HG03565 (cell line): Measurements from ENCODE around the gene CXXC5.

Source experiments
- ATAC-seq: cut with Tn5 transposase; IDR thresholded peaks from one replicate; pipeline ENCODE4 v1.9.1; 2021; ENCODE audit warnings: mild to moderate bottlenecking, moderate library complexity; ENCODE audit not compliant: unreplicated experiment

Gene CXXC5

GRCh38 chr5:139638090-139638735, 9.9 kb upstream of the CXXC5 start:
- ATAC-seq, result no peak

DNA sequence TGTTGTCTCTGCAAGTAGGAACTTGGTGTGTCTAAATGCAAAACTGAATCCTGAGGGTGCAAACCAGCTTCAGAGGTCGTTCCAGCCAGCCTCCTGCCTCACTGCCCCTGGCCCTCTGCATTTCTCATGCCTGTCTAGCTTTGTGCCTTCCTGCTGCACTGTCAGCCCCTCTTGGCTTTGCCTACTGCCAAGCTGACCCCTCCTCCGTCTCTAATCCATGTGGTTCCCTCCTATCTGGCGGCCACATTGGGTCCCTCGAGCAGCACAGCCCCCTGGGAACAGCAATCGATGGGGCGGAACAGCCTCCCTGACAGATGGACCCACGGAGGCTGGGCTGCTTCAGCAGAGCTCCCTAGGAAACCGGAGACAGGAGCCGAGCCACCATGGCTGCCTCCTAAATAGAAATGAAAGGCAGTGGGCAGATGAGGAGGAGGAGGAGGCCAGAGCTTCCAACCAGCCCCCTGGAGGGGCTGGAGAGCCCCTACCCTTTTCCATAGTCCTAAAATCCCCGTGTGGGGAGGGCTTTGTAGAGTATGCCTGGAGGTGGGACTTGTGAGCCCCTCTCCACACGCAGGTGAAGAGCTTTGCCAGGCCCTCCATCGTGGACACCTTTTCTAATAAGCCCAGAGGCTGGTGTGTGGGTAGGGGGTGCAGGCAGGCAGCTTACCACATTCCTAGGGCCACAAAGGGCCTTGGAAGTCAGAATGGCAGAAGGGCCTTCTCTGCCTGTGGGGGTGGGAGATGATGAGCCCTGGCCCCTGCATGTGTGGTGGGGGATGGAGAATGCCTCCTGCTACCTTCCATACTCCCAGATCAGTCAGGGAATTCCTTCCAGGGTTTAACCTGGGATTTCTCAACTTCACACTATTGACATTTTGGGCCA, 9.2 kb upstream of the CXXC5 start:
- no peak for ATAC-seq

GRCh38 chr5:139639619-139640380, 8.3 kb upstream of the CXXC5 start:
- ATAC-seq, result no peak

- no peak for ATAC-seq
These were observed 7.6 kb upstream of the CXXC5 start for GRCh38 chr5:139640421-139641115.

GRCh38 chr5:139641116-139642080, 6.8 kb upstream of the CXXC5 start:
- ATAC-seq, result no peak

DNA sequence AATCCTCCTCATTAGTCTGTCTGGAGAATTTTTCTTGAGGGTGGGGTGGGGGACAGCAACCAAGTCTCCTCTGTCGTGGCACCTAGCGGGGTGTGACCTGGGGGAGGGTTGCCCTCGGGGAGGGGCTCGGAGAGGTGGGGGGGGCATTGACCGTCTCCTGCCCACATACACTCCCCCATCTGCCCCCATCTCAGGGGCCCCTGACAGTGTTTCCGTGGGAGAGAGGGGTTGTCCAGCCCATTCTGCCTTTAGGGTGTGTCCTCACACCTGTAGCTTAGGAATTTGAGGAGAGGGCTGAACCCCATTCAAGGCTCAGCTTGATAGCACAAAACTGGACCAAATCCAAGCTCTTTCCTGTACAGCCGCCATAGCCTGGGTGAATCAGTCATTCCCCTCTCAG, 5.9 kb upstream of the CXXC5 start:
- ATAC-seq, result no peak

DNA sequence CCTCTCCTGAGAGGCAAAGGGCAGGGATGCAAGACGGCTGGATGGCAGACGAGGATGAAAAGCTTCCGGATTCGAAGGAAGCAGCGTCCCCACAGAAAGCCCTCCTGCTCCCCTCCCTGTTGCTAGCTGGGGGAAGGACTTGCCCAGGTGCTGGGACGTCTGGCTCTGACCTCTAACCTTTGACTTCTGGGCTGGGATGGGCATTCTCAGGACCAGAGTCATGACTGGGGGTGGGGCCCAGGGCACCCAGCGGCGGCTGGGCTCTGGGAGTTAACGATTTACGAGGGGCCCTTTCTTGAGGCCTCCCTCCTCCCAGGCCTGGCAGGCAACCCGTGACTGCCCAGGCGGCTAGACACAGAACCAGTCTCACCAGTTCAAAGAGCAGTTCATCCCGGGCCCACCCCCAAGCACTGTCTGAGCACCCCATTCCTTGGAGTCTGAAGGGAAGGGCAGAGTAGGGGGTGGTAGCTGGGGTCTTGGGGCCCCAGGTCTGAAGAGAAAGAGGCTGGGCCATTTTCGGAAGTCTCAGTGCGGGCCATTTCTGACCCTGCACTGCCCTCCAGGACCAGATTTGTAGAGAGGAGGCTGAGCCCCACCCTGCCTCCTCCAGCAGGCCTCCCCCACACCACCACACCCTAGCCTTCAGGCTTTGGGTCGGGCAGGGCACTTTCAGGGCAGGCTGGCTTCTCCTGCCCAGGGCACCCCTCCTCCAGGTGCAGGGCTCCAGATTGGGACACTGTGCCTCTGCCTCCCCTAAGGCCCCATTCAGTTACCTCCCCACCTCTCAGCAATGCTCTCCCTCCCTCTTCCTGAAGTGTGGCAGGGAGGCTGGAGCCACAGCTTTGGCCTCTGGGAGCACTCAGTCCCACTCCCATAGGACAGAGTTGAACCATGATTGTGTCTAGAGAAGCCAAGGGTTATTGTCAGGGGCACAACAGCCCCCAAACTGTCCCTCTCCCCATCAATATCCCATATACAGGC, 5.0 kb upstream of the CXXC5 start:
- no peak for ATAC-seq

DNA sequence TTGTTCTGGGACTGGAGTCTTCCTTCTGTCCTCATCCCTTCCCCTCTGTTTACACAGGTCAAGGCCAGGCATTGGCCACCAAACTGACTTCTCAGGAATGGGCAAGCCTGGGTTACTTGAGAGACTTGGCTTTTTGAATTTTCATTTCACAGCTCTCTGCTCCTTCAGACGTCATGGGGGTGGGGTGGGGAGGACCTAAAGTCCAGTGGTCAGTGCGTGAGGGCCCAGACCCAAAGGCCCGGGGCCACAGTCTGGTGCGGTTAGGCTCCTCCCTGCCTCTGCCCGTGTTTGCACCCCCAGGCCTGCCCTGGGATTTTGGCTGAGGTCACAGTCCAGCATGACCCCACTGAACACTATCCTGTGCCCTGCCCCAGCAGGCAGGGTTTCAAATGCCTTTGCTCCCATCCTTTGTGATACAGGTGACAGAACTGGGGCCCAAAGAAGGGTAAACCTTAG, 4.1 kb upstream of the CXXC5 start:
- no peak for ATAC-seq

DNA sequence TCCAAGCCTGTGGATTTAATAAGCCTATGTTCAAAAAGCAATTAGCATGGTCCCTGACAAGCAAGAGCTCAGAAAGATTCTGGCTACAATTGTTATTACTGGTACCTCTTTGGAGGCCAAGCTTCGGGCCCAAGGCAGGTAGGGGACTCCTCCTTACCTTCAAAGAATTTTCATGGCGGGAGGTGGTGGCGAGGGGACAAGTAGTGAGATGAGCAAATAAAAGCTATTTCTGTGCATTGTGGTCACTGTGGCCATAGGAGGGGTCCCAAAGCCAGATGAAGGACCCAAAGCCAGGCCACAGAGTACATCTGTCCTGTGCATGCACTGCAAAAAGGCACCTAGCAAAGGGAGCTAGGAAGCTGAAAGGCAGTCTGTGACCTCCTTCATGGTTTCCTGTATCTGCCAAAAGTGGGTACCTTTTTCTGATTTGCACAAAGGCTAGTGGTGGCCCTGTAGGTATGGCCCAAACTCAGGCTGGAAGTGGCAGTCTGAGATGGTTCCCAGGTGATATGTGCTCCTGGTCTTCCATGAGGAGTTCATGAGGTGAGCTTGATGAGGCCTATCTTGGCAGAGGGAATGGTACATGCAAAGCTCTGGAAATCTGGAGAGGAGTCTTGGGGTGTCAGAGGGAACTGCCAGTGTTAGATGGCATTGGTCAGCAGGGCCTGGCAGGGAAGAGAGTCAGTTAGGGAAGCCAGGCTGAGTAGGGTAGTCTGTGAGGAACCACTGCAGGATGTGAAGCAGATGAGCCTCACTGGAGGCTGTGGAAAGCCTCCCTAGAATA, 3.3 kb upstream of the CXXC5 start:
- no peak for ATAC-seq

DNA sequence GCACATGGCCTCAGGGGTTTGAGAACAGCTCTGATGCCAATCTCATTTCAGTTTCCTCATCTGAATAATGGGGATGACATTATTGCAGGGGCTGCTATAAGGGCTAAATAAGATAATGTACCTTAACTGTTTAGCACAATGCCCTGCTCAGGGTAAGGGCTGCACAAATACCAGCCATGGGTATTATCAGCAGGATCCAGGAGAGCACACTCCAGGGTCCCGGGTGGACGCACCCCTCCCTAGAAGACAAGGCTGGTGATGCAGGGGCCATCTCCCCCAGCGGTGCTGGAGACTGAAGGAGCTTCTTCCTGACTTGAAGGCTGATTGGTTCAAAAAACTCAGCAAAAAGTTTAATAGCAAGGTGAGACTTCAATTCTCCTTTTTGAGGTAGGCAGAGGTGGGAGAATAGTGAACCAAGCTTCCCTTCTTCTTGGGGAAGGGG, 2.7 kb upstream of the CXXC5 start:
- no peak for ATAC-seq

DNA sequence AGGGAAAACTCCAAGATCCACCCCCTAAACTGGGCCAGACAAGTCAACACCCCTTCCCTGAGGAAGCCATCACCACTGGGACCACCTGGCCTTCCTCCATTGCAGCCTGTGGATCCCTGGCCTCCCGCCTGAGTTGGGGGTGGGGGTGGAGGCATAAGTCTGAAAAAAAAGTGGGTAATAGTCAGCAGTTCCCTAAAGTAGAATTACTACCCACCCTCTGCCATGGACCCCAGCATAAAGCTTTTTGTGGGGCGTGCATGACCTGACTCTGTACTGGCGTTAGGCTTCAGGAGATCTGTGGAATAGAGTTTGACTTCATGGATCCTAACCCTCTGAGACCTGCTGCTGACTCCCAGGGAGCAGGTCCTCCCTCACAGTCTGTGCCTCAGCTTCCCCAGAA, 2.0 kb upstream of the CXXC5 start:
- no peak for ATAC-seq

DNA sequence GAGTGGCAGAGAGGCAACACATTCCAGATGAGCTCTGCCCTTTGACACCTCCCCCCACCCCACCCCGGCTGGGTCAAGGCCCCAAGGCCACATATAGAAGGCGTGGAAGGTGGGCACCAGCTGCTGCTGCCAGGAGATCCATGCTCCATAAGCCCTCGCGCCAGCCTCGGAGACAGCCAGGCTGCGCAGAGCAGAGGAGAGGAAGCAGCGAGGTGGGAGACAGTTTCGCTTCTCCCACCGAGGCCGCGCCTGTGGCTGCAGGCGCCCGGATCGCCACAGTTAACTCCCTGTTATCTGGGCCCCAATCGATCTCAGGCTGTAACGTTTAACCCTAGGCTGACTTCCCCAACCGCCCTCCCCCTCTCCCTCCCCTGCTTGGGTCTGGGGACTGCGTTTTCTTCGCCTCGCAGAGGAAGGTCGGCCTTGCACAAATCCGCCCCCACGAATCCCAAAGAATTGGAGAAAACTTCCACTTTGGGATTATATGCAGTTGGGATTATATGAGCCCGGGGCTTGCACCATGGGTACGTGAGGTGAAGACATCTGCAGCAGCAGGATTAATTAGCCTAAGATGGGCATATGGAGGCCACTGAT, 1.1 kb upstream of the CXXC5 start:
- no peak for ATAC-seq

GRCh38 chr5:139647506-139648204, 494 bp upstream of the CXXC5 start:
- no peak for ATAC-seq

DNA sequence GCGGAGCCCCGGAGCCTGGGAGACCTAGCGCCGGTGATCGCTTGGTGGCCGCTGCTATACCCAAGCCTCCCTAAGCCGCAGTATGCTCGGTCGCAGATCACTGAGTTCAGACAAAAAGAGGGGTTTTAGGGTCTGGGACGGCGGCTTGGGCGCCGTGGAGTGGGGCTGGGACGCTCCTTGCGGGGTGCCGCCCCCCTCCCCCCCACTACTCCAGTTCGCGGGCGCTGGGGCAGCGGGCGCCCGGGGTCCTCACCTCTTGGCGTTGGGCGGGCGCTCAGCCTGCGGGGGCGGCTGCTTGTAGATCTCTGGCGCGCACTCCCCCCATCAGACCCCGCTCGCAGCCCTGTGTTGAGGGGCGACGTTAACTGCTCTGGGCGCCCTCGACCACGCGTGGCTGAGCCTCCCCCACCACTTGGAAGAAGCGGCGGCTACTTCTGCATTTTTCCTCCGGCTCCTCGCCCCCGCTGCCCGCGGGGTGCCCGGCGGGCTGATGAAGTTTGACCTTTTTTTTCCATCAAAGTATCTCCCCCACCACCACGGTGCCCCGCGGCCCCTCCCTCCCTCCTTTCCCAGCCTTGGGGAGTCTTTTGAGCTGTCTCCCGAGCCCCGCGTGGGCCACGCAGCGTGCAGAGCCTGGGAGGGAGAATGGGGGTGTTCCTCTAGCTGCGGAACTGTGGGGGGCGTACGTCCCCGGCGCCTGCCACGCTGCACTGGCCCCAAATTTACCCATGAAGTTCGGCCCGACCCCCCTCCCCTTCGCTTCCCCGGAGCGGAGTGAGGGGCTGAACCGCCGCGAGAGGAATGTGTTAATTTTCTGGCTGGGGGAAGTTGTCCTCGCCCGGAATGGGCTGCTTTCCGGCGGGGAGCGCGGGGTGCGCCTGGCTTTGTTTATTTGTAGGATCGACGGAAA, 1.2 kb downstream of the CXXC5 start:
- ATAC-seq, result no peak

DNA sequence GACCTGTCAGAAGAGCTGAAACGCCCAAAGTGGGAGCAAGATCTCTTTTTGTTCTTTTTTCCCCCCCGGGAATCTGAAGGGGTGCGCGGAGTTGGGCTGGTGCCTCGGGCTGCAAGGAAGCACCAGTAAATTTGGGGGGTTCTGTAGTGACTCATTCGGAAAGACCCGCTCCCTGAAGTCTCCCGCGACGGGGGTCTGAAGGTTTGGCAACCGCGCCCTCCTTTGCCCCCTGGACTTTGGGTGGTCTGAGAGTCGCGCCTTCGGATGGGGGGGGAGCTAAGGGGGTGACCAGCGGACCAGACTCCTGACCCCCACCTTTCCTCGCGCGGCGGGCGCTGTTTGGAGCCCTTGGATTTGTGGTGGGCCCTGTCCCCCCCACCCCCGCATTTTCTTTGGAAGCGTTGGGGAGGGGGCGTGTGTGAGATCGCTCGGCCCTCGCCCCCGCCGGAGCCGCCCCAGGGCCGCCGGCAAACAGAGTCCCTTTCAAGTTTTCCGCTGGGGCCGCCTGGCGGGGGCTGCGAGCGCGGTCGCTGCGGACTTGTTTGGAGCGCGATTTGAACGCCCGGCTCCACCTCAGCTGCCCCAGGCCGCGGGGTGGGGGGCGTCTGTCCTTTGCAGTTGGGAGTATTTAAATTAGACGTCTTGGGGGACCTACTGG, 2.0 kb downstream of the CXXC5 start:
- ATAC-seq, result no peak
